ENCODE results near the gene LMBRD1.
"Not testable (repeated sequence)": the region's sequence is repeated elsewhere in the genome, so short reads cannot be mapped to it uniquely, and the experiment has no call there.

LMBRD1 gene

GRCh38 chr6:69666779-69667178, 130.0 kb downstream of the LMBRD1 start:
- intact Hi-C loops (cut with DNase I): not testable (repeated sequence)

GRCh38 chr6:69665437-69665836, 131.4 kb downstream of the LMBRD1 start:
- intact Hi-C loops (cut with DNase I): no loop called here
- DNase-seq: no peak

More at GRCh38 chr6:69666779-69667178, 130.0 kb downstream of the LMBRD1 start:
- DNase-seq: not testable (repeated sequence)

GRCh38 chr6:69664551-69664950, 132.3 kb downstream of the LMBRD1 start:
- intact Hi-C loops (cut with DNase I): no loop called here
- DNase-seq: no peak

GRCh38 chr6:69663215-69663614, 133.6 kb downstream of the LMBRD1 start:
- intact Hi-C loops (cut with DNase I): no loop called here
- no peak for DNase-seq

GRCh38 chr6:69650703-69651102, 146.1 kb downstream of the LMBRD1 start:
- intact Hi-C loops (cut with DNase I): no loop called here
- no peak for DNase-seq

- no peak for DNase-seq
- intact Hi-C loops (cut with DNase I): no loop called here
Observed at GRCh38 chr6:69647726-69648125, 149.1 kb downstream of the LMBRD1 start.

GRCh38 chr6:69643688-69644087, 153.1 kb downstream of the LMBRD1 start:
- intact Hi-C loops (cut with DNase I): no loop called here
- DNase-seq: no peak

- DNase-seq: no peak
- intact Hi-C loops (cut with DNase I): no loop called here
Observed at GRCh38 chr6:69632932-69633331, 163.9 kb downstream of the LMBRD1 start.

GRCh38 chr6:69631552-69632346, 165.1 kb downstream of the LMBRD1 start:
- intact Hi-C loops (cut with DNase I): no loop called here
- DNase-seq: no peak

GRCh38 chr6:69630767-69631166, 166.0 kb downstream of the LMBRD1 start:
- DNase-seq: no peak
- intact Hi-C loops (cut with DNase I): no loop called here

- intact Hi-C loops (cut with DNase I): no loop called here
- no peak for DNase-seq
Observed at GRCh38 chr6:69627625-69628024, 169.2 kb downstream of the LMBRD1 start.

- DNase-seq: no peak
- intact Hi-C loops (cut with DNase I): no loop called here
Observed at GRCh38 chr6:69624944-69625343, 171.9 kb downstream of the LMBRD1 start.

Measured in head of caudate nucleus (tissue), 42 donors.